OCI-LY1 (cell line): ENCODE results near the gene HAPLN2.

Experiments
- CTCF ChIP-seq: fragments of 200-600 bp; sonication (generic), shearing (Covaris generic); IDR thresholded peaks from 2 replicates; pipeline ENCODE4 v1.5.1; 2017; ENCODE audit warnings: mild to moderate bottlenecking, antibody characterized with exemption, low read length, moderate library complexity, mixed read lengths
- EZH2 ChIP-seq: fragments of 200-600 bp; sonication (generic), shearing (Covaris generic); IDR thresholded peaks from 2 replicates; pipeline ENCODE4 v1.8.0; 2017; ENCODE audit warnings: borderline replicate concordance, mixed run types, mild to moderate bottlenecking, antibody characterized with exemption, low read length, moderate library complexity, mixed read lengths

- TF ChIP-seq CTCF (no peak), EZH2 (no peak)
Measured at GRCh38 chr1:156645056-156645455, 25.8 kb downstream of the HAPLN2 start.
